HT1080 (cell line): ENCODE results near the gene CPAMD8. TPM values are rescaled to one million over a fixed set of nuclear protein-coding genes. Genes with fewer than 3 reads are reported as not detected.

Experiments used
- DNase-seq: peaks from one replicate; pipeline ENCODE4 v3.0.0-alpha.2; 2015; ENCODE audit warnings: low read depth
- total RNA-seq: library from RNA; depleted of rRNA; stranded (reverse); fragments of >200 nt; shearing (Covaris generic); gene quantifications from 2 replicates; pipeline ENCODE4 v1.2.3, GENCODE V29; 2014

Gene CPAMD8
- total RNA-seq, 1 experiment from 2014 or later = not detected

- DNase-seq = no peak
Observed at GRCh38 chr19:16893686-16893989, 133.0 kb downstream of the CPAMD8 start.

GRCh38 chr19:16892868-16893685 lies 133.5 kb downstream of the CPAMD8 start:
- no peak for DNase-seq

- no peak for DNase-seq
Observed at GRCh38 chr19:16892436-16892835, 134.2 kb downstream of the CPAMD8 start.

- DNase-seq = no peak
Observed at GRCh38 chr19:16891696-16892382, 134.8 kb downstream of the CPAMD8 start.

GRCh38 chr19:16890461-16891184 lies 136.0 kb downstream of the CPAMD8 start:
- DNase-seq = no peak

DNA sequence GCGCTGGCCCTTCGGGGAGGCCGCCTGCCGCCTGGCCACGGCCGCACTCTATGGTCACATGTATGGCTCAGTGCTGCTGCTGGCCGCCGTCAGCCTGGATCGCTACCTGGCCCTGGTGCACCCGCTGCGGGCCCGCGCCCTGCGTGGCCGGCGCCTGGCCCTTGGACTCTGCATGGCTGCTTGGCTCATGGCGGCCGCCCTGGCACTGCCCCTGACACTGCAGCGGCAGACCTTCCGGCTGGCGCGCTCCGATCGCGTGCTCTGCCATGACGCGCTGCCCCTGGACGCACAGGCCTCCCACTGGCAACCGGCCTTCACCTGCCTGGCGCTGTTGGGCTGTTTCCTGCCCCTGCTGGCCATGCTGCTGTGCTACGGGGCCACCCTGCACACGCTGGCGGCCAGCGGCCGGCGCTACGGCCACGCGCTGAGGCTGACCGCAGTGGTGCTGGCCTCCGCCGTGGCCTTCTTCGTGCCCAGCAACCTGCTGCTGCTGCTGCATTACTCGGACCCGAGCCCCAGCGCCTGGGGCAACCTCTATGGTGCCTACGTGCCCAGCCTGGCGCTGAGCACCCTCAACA lies 136.6 kb downstream of the CPAMD8 start:
- DNase-seq = no peak

GRCh38 chr19:16889366-16889882 lies 137.2 kb downstream of the CPAMD8 start:
- DNase-seq = no peak

DNA sequence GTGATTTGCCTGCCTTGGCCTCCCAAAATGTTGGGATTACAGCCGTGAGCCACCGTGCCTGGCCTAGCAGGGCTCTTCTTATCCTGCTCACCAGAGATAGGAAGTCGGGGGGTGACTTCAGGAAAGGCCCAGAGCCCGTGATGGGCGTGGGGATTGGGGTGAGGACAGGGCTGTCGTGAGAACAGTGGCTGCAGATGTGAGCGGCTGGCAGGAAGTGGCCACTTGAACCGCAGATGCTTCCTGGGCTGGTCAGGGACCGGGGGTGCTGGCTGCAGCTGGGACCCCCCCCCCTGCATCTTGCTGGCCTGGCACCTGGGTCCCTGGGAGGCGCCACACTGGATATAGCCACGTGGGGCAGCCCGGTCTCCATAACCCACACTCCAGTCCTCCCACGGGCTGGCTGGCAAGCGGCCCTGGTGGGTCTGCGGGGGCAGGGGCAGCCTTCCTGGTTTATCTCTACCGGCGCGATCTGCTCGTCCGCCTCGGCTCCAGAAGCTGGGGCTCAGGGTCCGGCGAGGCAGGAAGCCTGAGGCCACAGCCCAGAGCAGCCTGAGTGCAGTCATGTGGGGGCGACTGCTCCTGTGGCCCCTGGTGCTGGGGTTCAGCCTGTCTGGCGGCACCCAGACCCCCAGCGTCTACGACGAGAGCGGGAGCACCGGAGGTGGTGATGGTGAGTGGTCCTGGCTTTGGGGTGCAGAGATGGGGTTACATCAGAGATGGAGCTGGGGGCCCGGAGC lies 137.8 kb downstream of the CPAMD8 start, which contains the start of gene F2RL3:
TSS of gene F2RL3 (plus strand) at position 371 of the 737 bp plus-strand sequence. CDS start at position 562, 191 bp downstream.
- DNase-seq = peak; percentile 46

GRCh38 chr19:16887353-16888265 lies 139.0 kb downstream of the CPAMD8 start:
- no peak for DNase-seq

- DNase-seq = peak; percentile 46
Observed at GRCh38 chr19:16886305-16886880, 140.2 kb downstream of the CPAMD8 start.

DNA sequence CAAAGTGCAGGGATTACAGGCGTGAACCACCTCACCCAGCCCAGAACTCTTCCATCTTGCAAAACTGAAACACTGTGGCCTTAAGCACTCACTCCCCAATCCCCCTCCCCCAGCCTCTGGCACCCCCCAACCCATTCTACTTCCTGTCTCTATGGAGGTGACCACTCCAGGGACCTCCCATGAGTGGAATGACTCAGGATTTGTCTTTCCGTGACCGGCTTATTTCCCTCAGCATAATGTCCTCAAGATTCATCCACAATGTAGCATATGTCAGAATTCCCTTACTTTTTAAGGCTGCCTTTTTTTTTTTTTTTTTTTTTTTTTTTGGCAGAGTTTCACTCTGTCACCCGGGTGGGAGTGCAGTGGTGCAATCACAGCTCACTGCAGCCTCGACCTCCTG lies 141.4 kb downstream of the CPAMD8 start:
- DNase-seq = no peak

GRCh38 chr19:16883522-16883921 lies 143.1 kb downstream of the CPAMD8 start:
- DNase-seq = no peak

DNA sequence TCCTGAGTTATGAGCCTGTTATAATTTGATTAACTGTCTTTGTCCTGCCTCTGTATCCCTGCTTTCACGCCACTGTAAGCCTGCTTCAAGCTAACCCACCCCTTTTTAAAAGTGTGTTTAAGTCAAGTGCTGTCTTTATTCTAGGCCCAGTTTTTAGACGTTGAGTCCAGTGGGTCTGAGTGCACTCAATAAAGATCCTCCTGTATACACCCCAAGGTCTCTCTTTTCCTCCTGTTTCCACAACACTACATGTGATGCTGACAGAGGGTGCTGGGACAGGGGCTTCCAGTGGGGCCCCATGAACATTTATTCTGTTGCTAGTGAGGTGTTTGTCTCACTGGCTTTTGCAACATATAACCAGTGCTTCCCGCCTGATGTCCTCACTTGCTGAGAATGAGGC lies 144.5 kb downstream of the CPAMD8 start:
- DNase-seq = no peak

- DNase-seq = no peak
Observed at GRCh38 chr19:16880884-16881554, 145.6 kb downstream of the CPAMD8 start.

GRCh38 chr19:16878181-16878965 lies 148.2 kb downstream of the CPAMD8 start:
- no peak for DNase-seq

- DNase-seq = no peak
Observed at GRCh38 chr19:16877581-16877980, 149.0 kb downstream of the CPAMD8 start.

DNA sequence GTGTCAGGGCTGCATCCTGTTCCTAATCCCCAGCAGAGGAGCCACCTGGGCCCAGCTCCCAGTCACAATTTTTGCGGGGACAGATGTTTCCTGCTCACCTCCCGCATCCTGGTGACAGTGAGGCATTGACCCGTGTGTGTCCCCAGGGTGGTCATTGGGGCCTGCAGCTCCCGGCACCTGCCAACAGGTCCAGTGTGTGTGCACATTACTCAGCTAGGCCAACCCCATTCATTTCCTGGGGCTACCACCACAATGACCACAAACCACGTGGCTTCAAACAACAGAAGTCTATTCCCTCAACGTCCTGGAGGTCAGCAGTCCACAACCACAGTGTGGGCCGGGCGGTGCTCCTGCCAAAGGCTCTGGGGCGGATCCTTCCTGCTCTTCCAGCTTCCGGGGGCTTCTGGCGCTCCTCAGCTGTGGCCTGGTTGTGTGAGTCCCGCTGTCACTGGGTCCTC lies 149.7 kb downstream of the CPAMD8 start:
- peak; percentile 83 for DNase-seq
